Endothelial cell of umbilical vein (primary cell): Measurements from ENCODE around the gene EIF2D. TPM values are rescaled to one million over a fixed set of nuclear protein-coding genes. Genes with fewer than 3 reads are reported as not detected.

Experiments
- BruUV-seq: library from RNA; stranded (reverse); fragments of 400-500 nt; replicated peaks from 2 replicates; lab custom pipeline; 2021; lab: Mats Ljungman, UMichigan
- CTCF ChIA-PET: fragments of 300-600, 350-600 bp; sonication (Branson Sonifier 250); formaldehyde crosslinking; loops from one replicate; lab custom pipeline; 2021; ENCODE audit warnings: antibody characterized with exemption, inconsistent platforms; lab: Charles Lee
- POLR2A ChIA-PET: fragments of 300-600, 350-600 bp; sonication (Branson Sonifier 250); formaldehyde crosslinking; loops from one replicate; lab custom pipeline; 2021; ENCODE audit warnings: antibody characterized with exemption, inconsistent platforms; lab: Charles Lee
- DNase-seq: peaks from one replicate; pipeline ENCODE4 v3.0.0-alpha.2; 2011; ENCODE audit warnings: low read depth, low spot score
- FAIRE-seq: peaks from 2 replicates; lab custom pipeline; 2011; peaks lifted over from hg19 to GRCh38; lab: Jason Lieb, UNC
- H2AFZ ChIP-seq: 2 replicates; pipeline ENCODE4 v1.6.0; 2012; ENCODE audit warnings: low read depth, low read length, control low read depth, inconsistent platforms
- H3K27ac ChIP-seq: 2 replicates; pipeline ENCODE4 v1.5.1; 2011; ENCODE audit warnings: low read depth, mild to moderate bottlenecking, control low read depth, low read length, moderate library complexity; ENCODE audit not compliant: insufficient read depth
- H3K27me3 ChIP-seq, 2 experiments: 2 replicates each; pipeline versions ENCODE4 v1.6.0 to v1.6.1; 2011; ENCODE audit warnings: low read length in 2 of 2, mixed read lengths in 1 of 2; ENCODE audit not compliant: control insufficient read depth in 2 of 2, insufficient read depth in 2 of 2
- H3K36me3 ChIP-seq, 2 experiments: 2 replicates in 1 of 2; 3 replicates in 1 of 2; pipeline ENCODE4 v1.5.1; 2011; ENCODE audit warnings: low read length in 2 of 2, mild to moderate bottlenecking in 1 of 2, moderate library complexity in 1 of 2; ENCODE audit not compliant: control insufficient read depth in 2 of 2, insufficient read depth in 2 of 2; ENCODE audit errors: extremely low read depth in 1 of 2
- H3K4me1 ChIP-seq: 3 replicates; pipeline ENCODE4 v1.5.1; 2011; ENCODE audit warnings: mild to moderate bottlenecking, low read length; ENCODE audit not compliant: control insufficient read depth, insufficient read depth; ENCODE audit errors: extremely low read depth
- H3K4me2 ChIP-seq: 2 replicates; pipeline ENCODE4 v1.6.1; 2011; ENCODE audit warnings: low read length, control low read depth, mixed read lengths; ENCODE audit not compliant: insufficient read depth
- H3K4me3 ChIP-seq, 3 experiments: fragments of 200-600 bp in 1 of 3; sonication (generic), shearing (Covaris generic) in 1 of 3; replicated peaks in 1 of 3; 2 replicates each; pipeline ENCODE4 v1.5.1; 2011 to 2016; ENCODE audit warnings: control low read depth in 3 of 3, low read length in 3 of 3, mild to moderate bottlenecking in 2 of 3, inconsistent platforms in 1 of 3, low read depth in 1 of 3, moderate library complexity in 1 of 3; ENCODE audit not compliant: insufficient read depth in 1 of 3
- H3K79me2 ChIP-seq: 2 replicates; pipeline ENCODE4 v1.6.0; 2012; ENCODE audit warnings: low read length, inconsistent platforms; ENCODE audit not compliant: control insufficient read depth, insufficient read depth
- H3K9ac ChIP-seq: replicated peaks from 2 replicates; pipeline ENCODE3; 2011; ENCODE audit warnings: low read length, control low read depth; ENCODE audit not compliant: insufficient read depth; ENCODE audit errors: extremely low read depth
- H3K9me1 ChIP-seq: replicated peaks from 3 replicates; pipeline ENCODE4 v1.6.0; 2011; ENCODE audit warnings: mild to moderate bottlenecking, low read length; ENCODE audit not compliant: control insufficient read depth, insufficient read depth; ENCODE audit errors: extremely low read depth
- H3K9me3 ChIP-seq: replicated peaks from 2 replicates; pipeline ENCODE4 v1.5.1; 2012; ENCODE audit warnings: low read length, inconsistent platforms; ENCODE audit not compliant: control insufficient read depth, insufficient read depth
- H4K20me1 ChIP-seq: replicated peaks from 2 replicates; pipeline ENCODE3; 2011; ENCODE audit warnings: mild to moderate bottlenecking, low read length; ENCODE audit not compliant: control insufficient read depth, insufficient read depth; ENCODE audit errors: extremely low read depth
- EZH2 ChIP-seq: IDR thresholded peaks from 2 replicates; pipeline ENCODE4 v1.6.1; 2012; ENCODE audit warnings: borderline replicate concordance, low read depth, mild to moderate bottlenecking, moderate library complexity, low read length, inconsistent platforms; ENCODE audit not compliant: severe bottlenecking
- GATA2 ChIP-seq: IDR thresholded peaks from 2 replicates; pipeline ENCODE4 v1.7.0; 2011; ENCODE audit warnings: low read depth, mild to moderate bottlenecking, moderate library complexity, mixed read lengths, low read length; ENCODE audit not compliant: insufficient read length, insufficient read depth
- JUN ChIP-seq: IDR thresholded peaks from 2 replicates; pipeline ENCODE4 v1.6.1; 2011; ENCODE audit warnings: borderline replicate concordance, low read depth; ENCODE audit not compliant: insufficient read length, insufficient read depth
- MYC ChIP-seq: IDR thresholded peaks from one replicate; pipeline ENCODE4 v1.6.1; 2011; ENCODE audit warnings: mild to moderate bottlenecking, low read depth, low read length
- POLR2AphosphoS5 ChIP-seq: IDR thresholded peaks from 2 replicates; pipeline ENCODE4 v1.6.1; 2012; ENCODE audit warnings: low read depth, mild to moderate bottlenecking, control low read depth, low read length, moderate library complexity; ENCODE audit not compliant: insufficient read depth
- dilution Hi-C: fragments of 300-500 bp; cut with MboI; formaldehyde crosslinking; loops from one replicate; pipeline ENCODE4 v1.15.0; 2019; ENCODE audit warnings: low sequenced_read_pairs; ENCODE audit not compliant: extremely low pct_ligation_motif_present
- intact Hi-C: fragments of 100-400 bp; cut with micrococcal nuclease; formaldehyde crosslinking; loops from one replicate; pipeline ENCODE4 v1.10.0; 2022
- polyA plus RNA-seq, 4 experiments: library from polyadenylated mRNA; depleted of rRNA in 3 of 4; stranded (reverse) in 3 of 4; unstranded in 1 of 4; fragments of >200 nt; gene quantifications; 2 replicates each; pipeline versions ENCODE4 v1.2.1 to v1.2.3, GENCODE V29; 2011 to 2012; ENCODE audit warnings: missing spikeins in 1 of 4
- total RNA-seq: library from RNA; stranded (reverse); gene quantifications from 2 replicates; pipeline ENCODE4 v1.2.3, GENCODE V29; 2021
- TF ChIP-seq, protein P1 (sequence below), 2 donors: IDR thresholded peaks; 1 replicate in 1 of 2; 2 replicates in 1 of 2; pipeline ENCODE4 v1.5.1; 2011; ENCODE audit warnings: low read length in 2 of 2, mild to moderate bottlenecking in 2 of 2, moderate library complexity in 2 of 2, control low read depth in 1 of 2, inconsistent platforms in 1 of 2, low read depth in 1 of 2; ENCODE audit not compliant: insufficient read depth in 1 of 2; ENCODE audit errors: extremely low read depth in 1 of 2

EIF2D gene
- total and polyA plus RNA-seq, 2 donors (not counting 3 experiments of a cell fraction or from before 2014, with no cell fraction given): 48.0 to 54.1 TPM

DNA sequence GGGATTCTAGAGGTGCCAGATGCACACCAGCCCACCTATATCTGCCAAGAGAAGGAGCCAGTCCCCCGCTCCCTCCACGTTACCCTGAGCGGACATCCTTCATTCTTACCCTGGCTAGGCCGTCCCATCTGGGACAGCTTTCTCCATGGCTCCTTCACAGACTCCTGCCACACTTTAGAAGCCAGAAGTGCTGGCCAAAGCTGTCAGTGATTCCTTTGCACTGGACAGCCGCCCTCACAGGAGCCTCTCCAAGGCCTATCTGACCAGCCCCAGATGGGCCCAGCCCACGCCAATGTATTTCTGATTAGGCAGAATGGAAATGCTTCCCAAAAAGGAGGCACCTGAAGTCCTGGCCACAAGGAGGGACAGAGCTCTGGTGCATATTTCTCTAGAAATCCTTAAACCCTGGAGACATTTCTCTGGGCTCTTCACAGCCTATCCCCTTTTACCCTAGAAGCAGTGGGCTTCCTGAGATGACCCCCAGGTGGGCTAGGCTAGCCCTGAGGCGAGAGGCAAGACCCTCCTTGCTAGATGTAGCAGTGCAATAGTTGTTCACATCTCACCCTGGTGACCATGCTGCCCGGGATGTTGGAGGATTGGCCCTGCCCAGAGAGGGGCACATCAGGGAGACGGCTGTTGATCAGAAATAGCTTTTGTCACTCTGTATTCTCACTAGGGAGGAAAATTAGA lies 60.8 kb downstream of the EIF2D start:
- ChIA-PET CTCF (interaction anchor here (0.8 to 3.2 kb wide), 7 partner anchors 9 to 72 kb away, joined by 3 to 18 read pairs (median 4); no protein-coding TSS in a partner anchor), POLR2A (no interaction called here)
- Histone ChIP-seq H3K4me1 (no peaks in the 10 kb centered on the region), H3K36me3 (no peaks in the 10 kb centered on the region), H3K4me3 (no peak overlapping the region), H3K79me2 (no peaks in the 10 kb centered on the region), H3K4me2 (no peak overlapping the region), H3K9me1 (no peaks in the 10 kb centered on the region), H3K9me3 (no peaks in the 10 kb centered on the region), H3K9ac (no peak overlapping the region), H3K27ac (no peak overlapping the region), H3K27me3 (peaks cover 45 to 52% of the 10 kb centered on the region in 2 experiments), H2AFZ (no peak overlapping the region), H4K20me1 (no peaks in the 10 kb centered on the region)
- TF ChIP-seq EZH2 (no peak), POLR2AphosphoS5 (no peak), GATA2 (no peak), JUN (no peak), MYC (no peak)
- TF ChIP-seq, protein P1, sequence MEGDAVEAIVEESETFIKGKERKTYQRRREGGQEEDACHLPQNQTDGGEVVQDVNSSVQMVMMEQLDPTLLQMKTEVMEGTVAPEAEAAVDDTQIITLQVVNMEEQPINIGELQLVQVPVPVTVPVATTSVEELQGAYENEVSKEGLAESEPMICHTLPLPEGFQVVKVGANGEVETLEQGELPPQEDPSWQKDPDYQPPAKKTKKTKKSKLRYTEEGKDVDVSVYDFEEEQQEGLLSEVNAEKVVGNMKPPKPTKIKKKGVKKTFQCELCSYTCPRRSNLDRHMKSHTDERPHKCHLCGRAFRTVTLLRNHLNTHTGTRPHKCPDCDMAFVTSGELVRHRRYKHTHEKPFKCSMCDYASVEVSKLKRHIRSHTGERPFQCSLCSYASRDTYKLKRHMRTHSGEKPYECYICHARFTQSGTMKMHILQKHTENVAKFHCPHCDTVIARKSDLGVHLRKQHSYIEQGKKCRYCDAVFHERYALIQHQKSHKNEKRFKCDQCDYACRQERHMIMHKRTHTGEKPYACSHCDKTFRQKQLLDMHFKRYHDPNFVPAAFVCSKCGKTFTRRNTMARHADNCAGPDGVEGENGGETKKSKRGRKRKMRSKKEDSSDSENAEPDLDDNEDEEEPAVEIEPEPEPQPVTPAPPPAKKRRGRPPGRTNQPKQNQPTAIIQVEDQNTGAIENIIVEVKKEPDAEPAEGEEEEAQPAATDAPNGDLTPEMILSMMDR (IDR thresholded peaks at IDR 0.05; ENCODE audit: extremely low read depth in 1 of 2, insufficient read depth in 1 of 2, low read depth in 1 of 2, low read length in 2 of 2): no peak
- no TSS peak for BruUV-seq
- DNase-seq: no peak
- dilution Hi-C loops (no loop called here), intact Hi-C loops (no loop called here)
- no peak for FAIRE-seq
